SK-N-SH (cell line): ENCODE measurements around the gene PHACTR3. TPM values are rescaled to one million over a fixed set of nuclear protein-coding genes. Genes with fewer than 3 reads are reported as not detected.

Experiments
- CTCF ChIA-PET: fragments of 300-600, 350-600 bp; formaldehyde crosslinking; extraction: SDS; loops from one replicate; lab custom pipeline; 2021; lab: Yijun Ruan, JAX
- POLR2A ChIA-PET: fragments of 350-600 bp; sonication (Branson Sonifier 250); formaldehyde crosslinking; extraction: SDS; loops from one replicate; lab custom pipeline; 2020; ENCODE audit warnings: antibody characterized with exemption, inconsistent platforms; lab: Yijun Ruan, JAX
- DNase-seq: peaks from one replicate; pipeline ENCODE4 v3.0.0; 2012
- H2AFZ ChIP-seq: fragments of 200-600 bp; sonication (generic); 2 replicates; pipeline ENCODE4 v1.8.1; 2016; ENCODE audit warnings: antibody characterized with exemption, mild to moderate bottlenecking, low read depth
- H3F3A ChIP-seq: fragments of 200-600 bp; sonication (generic); replicated peaks from 2 replicates; pipeline ENCODE3; 2016; ENCODE audit warnings: antibody characterized with exemption, mild to moderate bottlenecking; ENCODE audit not compliant: insufficient read depth
- H3K27ac ChIP-seq, 2 experiments: fragments of 200-500 bp in 1 of 2; fragments of 200-600 bp in 1 of 2; sonication (Bioruptor generic) in 1 of 2; sonication (generic), shearing (Covaris generic) in 1 of 2; 2 replicates each; pipeline versions ENCODE4 v1.5.1 to v1.6.1; 2014 to 2016; ENCODE audit warnings: low read depth in 2 of 2, inconsistent platforms in 1 of 2, low read length in 1 of 2, mild to moderate bottlenecking in 1 of 2, mixed read lengths in 1 of 2
- H3K27me3 ChIP-seq: fragments of 200-600 bp; sonication (generic), shearing (Covaris generic); 2 replicates; pipeline ENCODE4 v1.6.1; 2016; ENCODE audit warnings: mixed run types; ENCODE audit not compliant: insufficient read depth
- H3K36me3 ChIP-seq, 2 experiments: fragments of 200-500 bp in 1 of 2; fragments of 200-600 bp in 1 of 2; sonication (Bioruptor generic) in 1 of 2; sonication (generic) in 1 of 2; replicated peaks in 1 of 2; 2 replicates each; pipeline versions ENCODE3 to v1.5.1; 2014 to 2016; ENCODE audit warnings: low read length in 1 of 2, mild to moderate bottlenecking in 1 of 2; ENCODE audit not compliant: insufficient read depth in 2 of 2, control insufficient read depth in 1 of 2
- H3K4me1 ChIP-seq, 2 experiments: fragments of 200-500 bp in 1 of 2; fragments of 200-600 bp in 1 of 2; sonication (Bioruptor generic) in 1 of 2; sonication (generic), shearing (Covaris generic) in 1 of 2; 2 replicates each; pipeline versions ENCODE4 v1.5.1 to v1.6.1; 2014 to 2016; ENCODE audit warnings: low read depth in 1 of 2, low read length in 1 of 2, mixed run types in 1 of 2; ENCODE audit not compliant: insufficient read depth in 2 of 2, control insufficient read depth in 1 of 2
- H3K4me2 ChIP-seq: fragments of 200-600 bp; sonication (generic), shearing (Covaris generic); 2 replicates; pipeline ENCODE4 v1.6.1; 2017; ENCODE audit warnings: mixed run types
- H3K4me3 ChIP-seq, 2 experiments: fragments of 200-500 bp in 1 of 2; fragments of 200-600 bp in 1 of 2; sonication (Bioruptor generic) in 1 of 2; sonication (generic), shearing (Covaris generic) in 1 of 2; 2 replicates each; pipeline versions ENCODE4 v1.5.1 to v1.8.1; 2014 to 2016; ENCODE audit warnings: low read depth in 2 of 2, inconsistent platforms in 1 of 2, low read length in 1 of 2, mild to moderate bottlenecking in 1 of 2, mixed read lengths in 1 of 2, moderate library complexity in 1 of 2
- H3K79me2 ChIP-seq: fragments of 200-600 bp; sonication (generic); 2 replicates; pipeline ENCODE4 v1.8.1; 2017; ENCODE audit warnings: mild to moderate bottlenecking; ENCODE audit not compliant: insufficient read depth
- H3K9ac ChIP-seq: fragments of 200-600 bp; sonication (generic); 2 replicates; pipeline ENCODE4 v1.6.1; 2017; ENCODE audit warnings: mixed run types
- H3K9me2 ChIP-seq: fragments of 200-600 bp; sonication (generic); 2 replicates; pipeline ENCODE4 v1.6.1; 2017; ENCODE audit warnings: mixed run types
- H3K9me3 ChIP-seq: fragments of 200-600 bp; sonication (generic); 2 replicates; pipeline ENCODE4 v1.6.1; 2017; ENCODE audit warnings: mixed run types, mild to moderate bottlenecking, moderate library complexity
- H4K20me1 ChIP-seq: fragments of 200-600 bp; sonication (generic); 2 replicates; pipeline ENCODE4 v1.6.1; 2017; ENCODE audit warnings: mild to moderate bottlenecking, mixed run types; ENCODE audit not compliant: insufficient read depth
- CHD2 ChIP-seq: fragments of 150-350 bp; IDR thresholded peaks from 2 replicates; pipeline ENCODE4 v1.6.1; 2018; ENCODE audit warnings: low read length; ENCODE audit not compliant: partially characterized antibody
- EP300 ChIP-seq, 2 experiments: IDR thresholded peaks; 2 replicates each; pipeline versions ENCODE4 v1.4.0 to v1.6.1; 2012; ENCODE audit warnings: borderline replicate concordance in 1 of 2, low read depth in 1 of 2, low read length in 1 of 2
- FOSL2 ChIP-seq: IDR thresholded peaks from 2 replicates; pipeline ENCODE4 v1.4.0; 2012; ENCODE audit warnings: low read depth, mild to moderate bottlenecking, moderate library complexity, borderline replicate concordance
- FOXJ3 ChIP-seq: sonication (generic); formaldehyde crosslinking; IDR thresholded peaks from 2 replicates; pipeline ENCODE4 v1.5.1; 2020; ENCODE audit warnings: mild to moderate bottlenecking, missing genetic modification reagents
- GABPA ChIP-seq: IDR thresholded peaks from 2 replicates; pipeline ENCODE4 v1.4.0; 2012; ENCODE audit warnings: low read depth, mild to moderate bottlenecking
- JUND ChIP-seq: IDR thresholded peaks from 2 replicates; pipeline ENCODE4 v1.4.0; 2012
- MAX ChIP-seq: IDR thresholded peaks from 2 replicates; pipeline ENCODE4 v1.4.0; 2012; ENCODE audit warnings: low read depth
- MEF2A ChIP-seq: IDR thresholded peaks from 2 replicates; pipeline ENCODE4 v1.4.0; 2012; ENCODE audit warnings: low read depth, borderline replicate concordance
- NFIC ChIP-seq: IDR thresholded peaks from 2 replicates; pipeline ENCODE4 v1.4.0; 2012; ENCODE audit warnings: borderline replicate concordance
- NRF1 ChIP-seq: IDR thresholded peaks from 2 replicates; pipeline ENCODE4 v1.6.1; 2012; ENCODE audit warnings: low read depth, mild to moderate bottlenecking, low read length
- PBX3 ChIP-seq: IDR thresholded peaks from 2 replicates; pipeline ENCODE4; 2012
- POLR2AphosphoS5 ChIP-seq: IDR thresholded peaks from 2 replicates; pipeline ENCODE4 v1.6.1; 2012; ENCODE audit warnings: low read depth, low read length
- REST ChIP-seq: IDR thresholded peaks from 2 replicates; pipeline ENCODE4 v1.6.1; 2012; ENCODE audit warnings: mild to moderate bottlenecking, low read depth, low read length, moderate library complexity
- RFX5 ChIP-seq: IDR thresholded peaks from 2 replicates; pipeline ENCODE4 v1.6.1; 2012; ENCODE audit warnings: mild to moderate bottlenecking, improper control_type of control experiment, low read length
- RXRA ChIP-seq: IDR thresholded peaks from 2 replicates; pipeline ENCODE4 v1.4.0; 2012; ENCODE audit warnings: low read depth, mild to moderate bottlenecking, borderline replicate concordance
- SMC3 ChIP-seq: IDR thresholded peaks from 2 replicates; pipeline ENCODE4 v1.6.1; 2012; ENCODE audit warnings: low read depth, low read length, improper control_type of control experiment
- USF1 ChIP-seq: IDR thresholded peaks from 2 replicates; pipeline ENCODE4 v1.4.0; 2012; ENCODE audit warnings: low read depth, borderline replicate concordance
- USF2 ChIP-seq: fragments of 150-350 bp; IDR thresholded peaks from 2 replicates; pipeline ENCODE4 v1.6.1; 2017; ENCODE audit warnings: antibody characterized with exemption, low read length, low read depth, borderline replicate concordance
- YY1 ChIP-seq: IDR thresholded peaks from 2 replicates; pipeline ENCODE4 v1.4.0; 2012; ENCODE audit warnings: low read depth, mild to moderate bottlenecking
- ZBTB33 ChIP-seq: IDR thresholded peaks from 2 replicates; pipeline ENCODE4 v1.4.0; 2012; ENCODE audit warnings: low read depth, borderline replicate concordance
- WGBS: methylation state at CpG from one replicate; pipeline ENCODE4 v1.1.6; 2017; ENCODE audit warnings: low lambda C conversion rate; 5-methylcytosine and 5-hydroxymethylcytosine counted together
- polyA plus RNA-seq, 3 experiments: library from polyadenylated mRNA; depleted of rRNA; stranded (reverse); fragments of >200 nt; gene quantifications; 2 replicates each; pipeline ENCODE4 v1.2.3, GENCODE V29; 2012

Gene PHACTR3
- polyA plus RNA-seq, 1 of the 3 experiments (the other 2 are of a cell fraction), result 0.10 TPM

GRCh38 chr20:59572515-59572914 lies 31.8 kb upstream of the PHACTR3 start (continued):
- TF ChIP-seq CHD2, result no peak
- TF ChIP-seq ZBTB33, result no peak
- no peak for TF ChIP-seq YY1
- TF ChIP-seq RXRA, result no peak

- Histone ChIP-seq H4K20me1 (no peaks in the 10 kb centered on the region), H2AFZ (no peak overlapping the region), H3K4me1 (peaks cover 0 to 15% of the 10 kb centered on the region in 2 experiments; a peak in 1 of 4 replicates), H3K36me3 (no peaks in the 10 kb centered on the region), H3F3A (no peaks in the 10 kb centered on the region), H3K4me3 (no peak overlapping the region), H3K4me2 (no peak overlapping the region), H3K9me2 (no peaks in the 10 kb centered on the region), H3K27me3 (no peaks in the 10 kb centered on the region), H3K9me3 (no peaks in the 10 kb centered on the region), H3K27ac (no peak overlapping the region), H3K9ac (no peak overlapping the region), H3K79me2 (no peaks in the 10 kb centered on the region)
- POLR2A ChIA-PET, result no interaction called here
- TF ChIP-seq POLR2AphosphoS5, result no peak
- TF ChIP-seq EP300 (IDR thresholded peaks at IDR 0.05; ENCODE audit: borderline replicate concordance in 1 of 2, low read depth in 1 of 2, low read length in 1 of 2), result no peak
- TF ChIP-seq PBX3, result no peak
- no peak for TF ChIP-seq RXRA
- no peak for TF ChIP-seq FOXJ3 (CRISPR knock-in tag)
- no peak for TF ChIP-seq USF2
- no peak for TF ChIP-seq REST
- no peak for TF ChIP-seq MEF2A
- no peak for TF ChIP-seq NRF1
- TF ChIP-seq RFX5, result no peak
- TF ChIP-seq SMC3, result no peak
- TF ChIP-seq FOSL2, result no peak
- no peak for TF ChIP-seq MAX
- no peak for TF ChIP-seq USF1
- no peak for TF ChIP-seq JUND
- no peak for TF ChIP-seq NFIC
- TF ChIP-seq YY1, result no peak
- TF ChIP-seq GABPA, result no peak
- WGBS, result 14% methylated on average over 1 of the region's 8 CpGs
- peak; percentile 25 for DNase-seq
- CTCF ChIA-PET, result interaction anchor here (1.3 to 6.9 kb wide), 9 partner anchors 9 to 276 kb away, joined by 3 to 107 read pairs (median 5); no protein-coding TSS in a partner anchor
Observed at GRCh38 chr20:59573837-59574236, 30.5 kb upstream of the PHACTR3 start.
